ENCODE data around the gene FAM228B. TPM values are rescaled to one million over a fixed set of nuclear protein-coding genes. Genes with fewer than 3 reads are reported as not detected.

Gene FAM228B
- total and polyA plus RNA-seq, 9 of the 15 experiments (the other 6 are each of a cell fraction or from before 2014, with no cell fraction given), result 1.1 to 3.7 (median 2.6) TPM

- Histone ChIP-seq H3K4me1 (replicated peaks in 1 of 2; ENCODE audit: control insufficient read depth in 2 of 2, insufficient read depth in 2 of 2, low read length in 2 of 2) (peaks cover 10 to 17% of the 10 kb centered on the region in 2 experiments; a peak in 4 of 5 replicates), H4K20me1 (replicated peaks; ENCODE audit: control insufficient read depth, insufficient read depth, low read length) (no peaks in the 10 kb centered on the region), H3K4me3 (peak overlapping the region; percentile 58), H2AFZ (ENCODE audit: low read depth, low read length) (peak overlapping the region; percentile 82), H3K9me3 (replicated peaks; ENCODE audit: control insufficient read depth, insufficient read depth, low read depth, low read length) (no peaks in the 10 kb centered on the region), H3K27ac (ENCODE audit: extremely low read depth, low read depth, low read length) (peak overlapping the region; percentile 60), H3K27me3 (ENCODE audit: control insufficient read depth in 2 of 2, insufficient read depth in 2 of 2, low read length in 2 of 2) (no peaks in the 10 kb centered on the region), H3K36me3 (ENCODE audit: control insufficient read depth, insufficient read depth, low read length) (peaks cover 29% of the 10 kb centered on the region; the same call in 2 of the 3 replicates), H3K9ac (ENCODE audit: insufficient read depth in 1 of 2, low read depth in 2 of 2, low read length in 2 of 2) (peak overlapping the region; percentile 66 to 92; a peak in 3 of 4 replicates), H3K9me1 (ENCODE audit: control insufficient read depth, insufficient read depth, low read length) (no peaks in the 10 kb centered on the region), H3K79me2 (ENCODE audit: control insufficient read depth, insufficient read depth, low read length) (peaks cover 32% of the 10 kb centered on the region), H3K4me2 (ENCODE audit: insufficient read depth, low read length) (peak overlapping the region; percentile 99)
- WGBS (ENCODE audit: insufficient coverage, low coverage, missing lambda C conversion rate), result 14% methylated on average over 2 of the region's 2 CpGs
- BruUV-seq (replicated peaks), result TSS peak; percentile 39
- FAIRE-seq, result no peak
- DNase-seq (ENCODE audit: extremely low read depth in 1 of 4, low spot score in 3 of 4), result peak in 2 of 4 experiments; percentile 6 to 49
- intact Hi-C loops (cut with micrococcal nuclease) (loop anchor here (2.0 kb wide), 2 partner anchors 87 to 151 kb away; partner anchors contain the start of gene ATAD2B), in situ Hi-C loops (cut with MboI) (no loop called here)
- POLR2A ChIA-PET, result no interaction called here
- ATAC-seq, result no peak
- CTCF ChIA-PET (ENCODE audit: low intra/inter-chr PET ratio), result no interaction called here
- no peak for TF ChIP-seq NFIC (IDR thresholded peaks at IDR 0.05)
- no peak for TF ChIP-seq ZNF174 (CRISPR knock-in tag; IDR thresholded peaks at IDR 0.05)
- no peak for TF ChIP-seq NCOA6 (IDR thresholded peaks at IDR 0.05)
Observed at GRCh38 chr2:24077879-24078278, 45.4 kb upstream of the FAM228B start.

GRCh38 chr2:24080701-24081100 is 42.6 kb upstream of the FAM228B start:
- FAIRE-seq (no peak), DNase-seq (ENCODE audit: extremely low read depth in 1 of 4, low spot score in 3 of 4) (no peak), ATAC-seq (no peak)
- POLR2A ChIA-PET, result no interaction called here
- Histone ChIP-seq H3K4me2 (ENCODE audit: insufficient read depth, low read length) (no peak overlapping the region), H3K27me3 (ENCODE audit: control insufficient read depth in 2 of 2, insufficient read depth in 2 of 2, low read length in 2 of 2) (no peaks in the 10 kb centered on the region), H3K4me1 (replicated peaks in 1 of 2; ENCODE audit: control insufficient read depth in 2 of 2, insufficient read depth in 2 of 2, low read length in 2 of 2) (peaks cover 21 to 33% of the 10 kb centered on the region in 2 experiments; a peak in 4 of 5 replicates), H3K9me1 (ENCODE audit: control insufficient read depth, insufficient read depth, low read length) (no peaks in the 10 kb centered on the region), H3K27ac (ENCODE audit: extremely low read depth, low read depth, low read length) (no peak overlapping the region), H3K9ac (ENCODE audit: insufficient read depth in 1 of 2, low read depth in 2 of 2, low read length in 2 of 2) (no peak overlapping the region), H3K79me2 (ENCODE audit: control insufficient read depth, insufficient read depth, low read length) (peaks cover 5% of the 10 kb centered on the region), H4K20me1 (replicated peaks; ENCODE audit: control insufficient read depth, insufficient read depth, low read length) (no peaks in the 10 kb centered on the region), H3K9me3 (replicated peaks; ENCODE audit: control insufficient read depth, insufficient read depth, low read depth, low read length) (no peaks in the 10 kb centered on the region), H3K4me3 (no peak overlapping the region), H2AFZ (ENCODE audit: low read depth, low read length) (no peak overlapping the region), H3K36me3 (ENCODE audit: control insufficient read depth, insufficient read depth, low read length) (peaks cover 13% of the 10 kb centered on the region; the same call in 2 of the 3 replicates)
- 47% methylated on average over 2 of the region's 2 CpGs for WGBS (ENCODE audit: insufficient coverage, low coverage, missing lambda C conversion rate)
- CTCF ChIA-PET (ENCODE audit: low intra/inter-chr PET ratio), result no interaction called here
- in situ Hi-C loops (cut with MboI), result no loop called here
- intact Hi-C loops (cut with micrococcal nuclease), result no loop called here
- BruUV-seq (replicated peaks), result no TSS peak
- TF ChIP-seq ARID3A (IDR thresholded peaks at IDR 0.05; ENCODE audit: borderline replicate concordance, low read depth, low read length), result no peak
- no peak for TF ChIP-seq TBP (optimal IDR thresholded peaks at IDR 0.05; ENCODE audit: low read depth, low read length)
- TF ChIP-seq HINFP (tag; conservative IDR thresholded peaks at IDR 0.05; ENCODE audit: low read depth), result no peak
- TF ChIP-seq ZFP30 (CRISPR knock-in tag; IDR thresholded peaks at IDR 0.05; ENCODE audit: borderline replicate concordance), result no peak
- no peak for TF ChIP-seq ZNF707 (CRISPR knock-in tag; conservative IDR thresholded peaks at IDR 0.05)
- no peak for TF ChIP-seq ASH1L (IDR thresholded peaks at IDR 0.05; ENCODE audit: borderline replicate concordance, low read depth, partially characterized antibody)
- TF ChIP-seq MTF1 (CRISPR knock-in tag; IDR thresholded peaks at IDR 0.05; ENCODE audit: borderline replicate concordance), result no peak
- TF ChIP-seq TAF15 (IDR thresholded peaks at IDR 0.05; ENCODE audit: low read depth, low read length), result no peak
- no peak for TF ChIP-seq RCOR1 (IDR thresholded peaks at IDR 0.05; ENCODE audit: borderline replicate concordance in 1 of 2, low read depth in 2 of 2, low read length in 2 of 2)
